NT2/D1 (cell line): Measurements from ENCODE around the gene NIBAN1.

Experiments used
- SUZ12 ChIP-seq: IDR thresholded peaks from 2 replicates; pipeline ENCODE4 v1.6.1; 2011; ENCODE audit not compliant: insufficient read length, insufficient read depth; ENCODE audit errors: extremely low read depth
- YY1 ChIP-seq: IDR thresholded peaks from 2 replicates; pipeline ENCODE4 v1.6.1; 2011; ENCODE audit not compliant: insufficient read length, insufficient read depth
- ZNF274 ChIP-seq: IDR thresholded peaks from 2 replicates; pipeline ENCODE4 v1.6.1; 2011; ENCODE audit warnings: mild to moderate bottlenecking, low read depth, low read length

GRCh38 chr1:185016880-185017279 is 42.6 kb upstream of the NIBAN1 start:
- TF ChIP-seq ZNF274 (no peak), YY1 (no peak), SUZ12 (no peak)
